Measurements from ENCODE around the gene CNOT3.

Gene CNOT3

DNA sequence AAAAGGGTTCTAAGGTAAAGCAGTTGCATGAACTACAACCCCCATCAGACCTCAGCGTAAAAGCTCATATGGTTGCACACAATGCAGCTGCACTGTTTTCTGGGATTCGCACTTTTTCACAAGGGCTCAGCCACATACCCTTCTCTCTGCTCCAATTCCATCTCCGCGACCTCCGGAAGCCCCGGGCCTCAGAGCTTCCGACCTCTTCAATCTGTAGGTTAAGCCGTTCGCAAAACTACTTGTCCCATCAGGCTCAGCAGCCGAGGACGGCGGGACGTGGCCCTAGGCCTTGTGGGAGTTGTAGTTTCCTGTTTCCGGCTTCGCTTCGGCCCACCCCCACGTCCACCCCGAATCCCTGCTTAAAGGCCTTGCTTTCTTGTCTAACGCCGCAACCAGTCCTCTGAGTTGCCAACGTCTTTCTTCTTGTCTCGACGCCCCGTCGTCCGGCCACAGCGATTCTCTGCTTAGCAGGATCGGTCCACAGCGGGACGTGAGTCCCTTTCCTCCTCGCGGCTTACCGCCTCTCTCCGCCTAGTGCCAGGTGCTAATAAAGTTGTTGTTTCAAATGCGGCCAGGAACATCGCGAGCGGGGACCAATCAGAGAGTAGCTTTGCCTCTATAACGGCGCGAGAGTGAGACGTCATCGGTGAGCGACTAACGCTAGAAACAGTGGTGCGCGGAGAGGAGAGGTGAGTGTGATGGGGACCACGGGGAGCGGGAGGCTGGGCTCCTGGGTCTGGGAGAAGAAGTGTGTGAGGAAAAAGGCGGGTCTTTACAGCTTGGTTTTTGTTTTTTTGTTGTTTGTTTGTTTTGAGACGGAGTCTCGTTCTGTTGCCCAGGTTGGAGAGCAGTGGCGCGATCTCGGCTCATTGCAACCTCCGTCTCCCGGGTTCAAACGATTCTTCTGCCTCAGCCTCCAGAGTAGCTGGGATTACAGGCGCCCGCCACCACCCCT is 22.2 kb upstream of the CNOT3 start, which contains the start of the genes PRPF31 and TFPT (continued):
- TF ChIP-seq ZNF426 (tag by site-specific recombination; IDR thresholded peaks at IDR 0.05) (no peak), ZNF37A (tag by site-specific recombination; IDR thresholded peaks at IDR 0.05) (no peak), KLF1 (tag by site-specific recombination; IDR thresholded peaks at IDR 0.05) (peak; percentile 78), TRIM28 (IDR thresholded peaks at IDR 0.05; ENCODE audit: borderline replicate concordance, low read length) (peak; percentile 95), ZNF423 (tag by site-specific recombination; IDR thresholded peaks at IDR 0.05) (no peak), ZNF571 (tag by site-specific recombination; IDR thresholded peaks at IDR 0.05) (no peak), ZNF600 (tag by site-specific recombination; IDR thresholded peaks at IDR 0.05) (0 out of 2 replicates have a peak, but pooled peaks have one; percentile 57), SCRT1 (tag by site-specific recombination; IDR thresholded peaks at IDR 0.05; ENCODE audit: borderline replicate concordance) (no peak), ZBTB17 (tag by site-specific recombination; IDR thresholded peaks at IDR 0.05) (peak; percentile 98), ZXDB (tag by site-specific recombination; IDR thresholded peaks at IDR 0.05) (peak; percentile 99), ZNF670 (tag by site-specific recombination; IDR thresholded peaks at IDR 0.05; ENCODE audit: low read depth) (no peak), TCF7L2 (IDR thresholded peaks at IDR 0.05; ENCODE audit: borderline replicate concordance, low read depth, low read length) (no peak), ZNF664 (tag by site-specific recombination; IDR thresholded peaks at IDR 0.05) (peak; percentile 83), ZNF175 (tag by site-specific recombination; IDR thresholded peaks at IDR 0.05) (no peak), ZNF112 (tag by site-specific recombination; IDR thresholded peaks at IDR 0.05) (no peak), YY1 (tag by site-specific recombination; IDR thresholded peaks at IDR 0.05) (peak; percentile 79), SALL2 (tag by site-specific recombination; IDR thresholded peaks at IDR 0.05; ENCODE audit: borderline replicate concordance) (no peak), BCL11B (tag by site-specific recombination; IDR thresholded peaks at IDR 0.05; ENCODE audit: low read depth) (no peak; the same call in 1 of the 2 replicates), MEIS1 (CRISPR knock-in tag; IDR thresholded peaks at IDR 0.05; ENCODE audit: borderline replicate concordance) (no peak)
- TF ChIP-seq, protein P1, sequence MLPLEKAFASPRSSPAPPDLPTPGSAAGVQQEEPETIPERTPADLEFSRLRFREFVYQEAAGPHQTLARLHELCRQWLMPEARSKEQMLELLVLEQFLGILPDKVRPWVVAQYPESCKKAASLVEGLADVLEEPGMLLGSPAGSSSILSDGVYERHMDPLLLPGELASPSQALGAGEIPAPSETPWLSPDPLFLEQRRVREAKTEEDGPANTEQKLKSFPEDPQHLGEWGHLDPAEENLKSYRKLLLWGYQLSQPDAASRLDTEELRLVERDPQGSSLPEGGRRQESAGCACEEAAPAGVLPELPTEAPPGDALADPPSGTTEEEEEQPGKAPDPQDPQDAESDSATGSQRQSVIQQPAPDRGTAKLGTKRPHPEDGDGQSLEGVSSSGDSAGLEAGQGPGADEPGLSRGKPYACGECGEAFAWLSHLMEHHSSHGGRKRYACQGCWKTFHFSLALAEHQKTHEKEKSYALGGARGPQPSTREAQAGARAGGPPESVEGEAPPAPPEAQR (tag by site-specific recombination; IDR thresholded peaks at IDR 0.05) = peak; percentile 67; the same call in 1 of the 2 replicates
- TF ChIP-seq, protein P2, sequence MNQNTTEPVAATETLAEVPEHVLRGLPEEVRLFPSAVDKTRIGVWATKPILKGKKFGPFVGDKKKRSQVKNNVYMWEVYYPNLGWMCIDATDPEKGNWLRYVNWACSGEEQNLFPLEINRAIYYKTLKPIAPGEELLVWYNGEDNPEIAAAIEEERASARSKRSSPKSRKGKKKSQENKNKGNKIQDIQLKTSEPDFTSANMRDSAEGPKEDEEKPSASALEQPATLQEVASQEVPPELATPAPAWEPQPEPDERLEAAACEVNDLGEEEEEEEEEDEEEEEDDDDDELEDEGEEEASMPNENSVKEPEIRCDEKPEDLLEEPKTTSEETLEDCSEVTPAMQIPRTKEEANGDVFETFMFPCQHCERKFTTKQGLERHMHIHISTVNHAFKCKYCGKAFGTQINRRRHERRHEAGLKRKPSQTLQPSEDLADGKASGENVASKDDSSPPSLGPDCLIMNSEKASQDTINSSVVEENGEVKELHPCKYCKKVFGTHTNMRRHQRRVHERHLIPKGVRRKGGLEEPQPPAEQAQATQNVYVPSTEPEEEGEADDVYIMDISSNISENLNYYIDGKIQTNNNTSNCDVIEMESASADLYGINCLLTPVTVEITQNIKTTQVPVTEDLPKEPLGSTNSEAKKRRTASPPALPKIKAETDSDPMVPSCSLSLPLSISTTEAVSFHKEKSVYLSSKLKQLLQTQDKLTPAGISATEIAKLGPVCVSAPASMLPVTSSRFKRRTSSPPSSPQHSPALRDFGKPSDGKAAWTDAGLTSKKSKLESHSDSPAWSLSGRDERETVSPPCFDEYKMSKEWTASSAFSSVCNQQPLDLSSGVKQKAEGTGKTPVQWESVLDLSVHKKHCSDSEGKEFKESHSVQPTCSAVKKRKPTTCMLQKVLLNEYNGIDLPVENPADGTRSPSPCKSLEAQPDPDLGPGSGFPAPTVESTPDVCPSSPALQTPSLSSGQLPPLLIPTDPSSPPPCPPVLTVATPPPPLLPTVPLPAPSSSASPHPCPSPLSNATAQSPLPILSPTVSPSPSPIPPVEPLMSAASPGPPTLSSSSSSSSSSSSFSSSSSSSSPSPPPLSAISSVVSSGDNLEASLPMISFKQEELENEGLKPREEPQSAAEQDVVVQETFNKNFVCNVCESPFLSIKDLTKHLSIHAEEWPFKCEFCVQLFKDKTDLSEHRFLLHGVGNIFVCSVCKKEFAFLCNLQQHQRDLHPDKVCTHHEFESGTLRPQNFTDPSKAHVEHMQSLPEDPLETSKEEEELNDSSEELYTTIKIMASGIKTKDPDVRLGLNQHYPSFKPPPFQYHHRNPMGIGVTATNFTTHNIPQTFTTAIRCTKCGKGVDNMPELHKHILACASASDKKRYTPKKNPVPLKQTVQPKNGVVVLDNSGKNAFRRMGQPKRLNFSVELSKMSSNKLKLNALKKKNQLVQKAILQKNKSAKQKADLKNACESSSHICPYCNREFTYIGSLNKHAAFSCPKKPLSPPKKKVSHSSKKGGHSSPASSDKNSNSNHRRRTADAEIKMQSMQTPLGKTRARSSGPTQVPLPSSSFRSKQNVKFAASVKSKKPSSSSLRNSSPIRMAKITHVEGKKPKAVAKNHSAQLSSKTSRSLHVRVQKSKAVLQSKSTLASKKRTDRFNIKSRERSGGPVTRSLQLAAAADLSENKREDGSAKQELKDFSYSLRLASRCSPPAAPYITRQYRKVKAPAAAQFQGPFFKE (tag by site-specific recombination; IDR thresholded peaks at IDR 0.05; ENCODE audit: borderline replicate concordance) = no peak
- TF ChIP-seq, protein P3, sequence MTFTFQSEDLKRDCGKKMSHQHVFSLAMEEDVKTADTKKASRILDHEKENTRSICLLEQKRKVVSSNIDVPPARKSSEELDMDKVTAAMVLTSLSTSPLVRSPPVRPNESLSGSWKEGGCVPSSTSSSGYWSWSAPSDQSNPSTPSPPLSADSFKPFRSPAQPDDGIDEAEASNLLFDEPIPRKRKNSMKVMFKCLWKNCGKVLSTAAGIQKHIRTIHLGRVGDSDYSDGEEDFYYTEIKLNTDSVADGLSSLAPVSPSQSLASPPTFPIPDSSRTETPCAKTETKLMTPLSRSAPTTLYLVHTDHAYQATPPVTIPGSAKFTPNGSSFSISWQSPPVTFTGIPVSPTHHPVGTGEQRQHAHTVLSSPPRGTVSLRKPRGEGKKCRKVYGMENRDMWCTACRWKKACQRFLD (tag by site-specific recombination; IDR thresholded peaks at IDR 0.05) = no peak
- TF ChIP-seq, protein P4, sequence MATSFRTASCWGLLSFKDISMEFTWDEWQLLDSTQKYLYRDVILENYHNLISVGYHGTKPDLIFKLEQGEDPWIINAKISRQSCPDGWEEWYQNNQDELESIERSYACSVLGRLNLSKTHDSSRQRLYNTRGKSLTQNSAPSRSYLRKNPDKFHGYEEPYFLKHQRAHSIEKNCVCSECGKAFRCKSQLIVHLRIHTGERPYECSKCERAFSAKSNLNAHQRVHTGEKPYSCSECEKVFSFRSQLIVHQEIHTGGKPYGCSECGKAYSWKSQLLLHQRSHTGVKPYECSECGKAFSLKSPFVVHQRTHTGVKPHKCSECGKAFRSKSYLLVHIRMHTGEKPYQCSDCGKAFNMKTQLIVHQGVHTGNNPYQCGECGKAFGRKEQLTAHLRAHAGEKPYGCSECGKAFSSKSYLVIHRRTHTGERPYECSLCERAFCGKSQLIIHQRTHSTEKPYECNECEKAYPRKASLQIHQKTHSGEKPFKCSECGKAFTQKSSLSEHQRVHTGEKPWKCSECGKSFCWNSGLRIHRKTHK (tag by site-specific recombination; IDR thresholded peaks at IDR 0.05) = no peak
- TF ChIP-seq, protein P5, sequence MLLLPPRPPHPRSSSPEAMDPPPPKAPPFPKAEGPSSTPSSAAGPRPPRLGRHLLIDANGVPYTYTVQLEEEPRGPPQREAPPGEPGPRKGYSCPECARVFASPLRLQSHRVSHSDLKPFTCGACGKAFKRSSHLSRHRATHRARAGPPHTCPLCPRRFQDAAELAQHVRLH (tag by site-specific recombination; IDR thresholded peaks at IDR 0.05) = peak; percentile 97
- TF ChIP-seq, protein P6, sequence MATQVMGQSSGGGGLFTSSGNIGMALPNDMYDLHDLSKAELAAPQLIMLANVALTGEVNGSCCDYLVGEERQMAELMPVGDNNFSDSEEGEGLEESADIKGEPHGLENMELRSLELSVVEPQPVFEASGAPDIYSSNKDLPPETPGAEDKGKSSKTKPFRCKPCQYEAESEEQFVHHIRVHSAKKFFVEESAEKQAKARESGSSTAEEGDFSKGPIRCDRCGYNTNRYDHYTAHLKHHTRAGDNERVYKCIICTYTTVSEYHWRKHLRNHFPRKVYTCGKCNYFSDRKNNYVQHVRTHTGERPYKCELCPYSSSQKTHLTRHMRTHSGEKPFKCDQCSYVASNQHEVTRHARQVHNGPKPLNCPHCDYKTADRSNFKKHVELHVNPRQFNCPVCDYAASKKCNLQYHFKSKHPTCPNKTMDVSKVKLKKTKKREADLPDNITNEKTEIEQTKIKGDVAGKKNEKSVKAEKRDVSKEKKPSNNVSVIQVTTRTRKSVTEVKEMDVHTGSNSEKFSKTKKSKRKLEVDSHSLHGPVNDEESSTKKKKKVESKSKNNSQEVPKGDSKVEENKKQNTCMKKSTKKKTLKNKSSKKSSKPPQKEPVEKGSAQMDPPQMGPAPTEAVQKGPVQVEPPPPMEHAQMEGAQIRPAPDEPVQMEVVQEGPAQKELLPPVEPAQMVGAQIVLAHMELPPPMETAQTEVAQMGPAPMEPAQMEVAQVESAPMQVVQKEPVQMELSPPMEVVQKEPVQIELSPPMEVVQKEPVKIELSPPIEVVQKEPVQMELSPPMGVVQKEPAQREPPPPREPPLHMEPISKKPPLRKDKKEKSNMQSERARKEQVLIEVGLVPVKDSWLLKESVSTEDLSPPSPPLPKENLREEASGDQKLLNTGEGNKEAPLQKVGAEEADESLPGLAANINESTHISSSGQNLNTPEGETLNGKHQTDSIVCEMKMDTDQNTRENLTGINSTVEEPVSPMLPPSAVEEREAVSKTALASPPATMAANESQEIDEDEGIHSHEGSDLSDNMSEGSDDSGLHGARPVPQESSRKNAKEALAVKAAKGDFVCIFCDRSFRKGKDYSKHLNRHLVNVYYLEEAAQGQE (tag by site-specific recombination; IDR thresholded peaks at IDR 0.05) = peak; percentile 56; the same call in 1 of the 2 replicates
